K562 (cell line): ENCODE measurements around the gene PTK7. TPM values are rescaled to one million over a fixed set of nuclear protein-coding genes. Genes with fewer than 3 reads are reported as not detected.

Experiments used
- AFF1 ChIP-seq, 2 experiments: fragments of 450-650 bp; IDR thresholded peaks; 2 replicates each; pipeline ENCODE4 v1.6.1; 2018; ENCODE audit warnings: mild to moderate bottlenecking in 2 of 2, low read depth in 1 of 2; ENCODE audit not compliant: partially characterized antibody in 2 of 2
- ARNT ChIP-seq, 2 experiments: fragments of 450-650 bp; IDR thresholded peaks; 2 replicates each; pipeline ENCODE4 v1.6.1; 2016; ENCODE audit warnings: mild to moderate bottlenecking in 1 of 2
- GTF2F1 ChIP-seq: IDR thresholded peaks from 2 replicates; pipeline ENCODE4 v1.6.1; 2011; ENCODE audit warnings: low read depth, low read length, improper control_type of control experiment
- HDAC6 ChIP-seq: IDR thresholded peaks from 2 replicates; pipeline ENCODE4 v1.6.1; 2012; ENCODE audit warnings: low read depth, mild to moderate bottlenecking, control low read depth, inconsistent platforms, low read length, moderate library complexity
- MEF2A ChIP-seq: IDR thresholded peaks from 2 replicates; pipeline ENCODE4 v1.6.1; 2011; ENCODE audit warnings: low read depth, mild to moderate bottlenecking, low read length, moderate library complexity; ENCODE audit not compliant: control insufficient read depth
- NCOA1 ChIP-seq: fragments of 450-650 bp; IDR thresholded peaks from 2 replicates; pipeline ENCODE4 v1.6.1; 2016; ENCODE audit warnings: low read depth
- NCOA4 ChIP-seq: fragments of 450-650 bp; IDR thresholded peaks from 2 replicates; pipeline ENCODE4 v1.6.1; 2018; ENCODE audit warnings: mild to moderate bottlenecking; ENCODE audit not compliant: partially characterized antibody
- NCOR1 ChIP-seq: fragments of 450-650 bp; IDR thresholded peaks from 2 replicates; pipeline ENCODE4 v1.6.1; 2016; ENCODE audit warnings: mild to moderate bottlenecking, moderate library complexity
- PHB2 ChIP-seq: fragments of 450-650 bp; IDR thresholded peaks from 2 replicates; pipeline ENCODE4 v1.6.1; 2017; ENCODE audit warnings: low read depth
- RBM25 ChIP-seq: fragments of 200-400 bp; formaldehyde crosslinking; IDR thresholded peaks from 2 replicates; pipeline ENCODE4 v1.6.1; 2018; ENCODE audit warnings: low read length, low read depth, moderate library complexity; ENCODE audit not compliant: severe bottlenecking
- RBM34 ChIP-seq: fragments of 200-400 bp; formaldehyde crosslinking; IDR thresholded peaks from 2 replicates; pipeline ENCODE4 v1.6.1; 2018; ENCODE audit warnings: low read length, borderline replicate concordance; ENCODE audit not compliant: insufficient read depth
- SETDB1 ChIP-seq: IDR thresholded peaks from one replicate; pipeline ENCODE4 v1.6.1; 2012; ENCODE audit warnings: low read length, control low read depth, inconsistent platforms
- SMC3 ChIP-seq: conservative IDR thresholded peaks from 2 replicates; pipeline ENCODE4 v1.6.1; 2011; ENCODE audit warnings: low read depth, low read length, improper control_type of control experiment; ENCODE audit not compliant: insufficient read depth
- SP2 ChIP-seq: IDR thresholded peaks from 2 replicates; pipeline ENCODE4 v1.6.1; 2011; ENCODE audit warnings: mild to moderate bottlenecking, low read depth, low read length, moderate library complexity; ENCODE audit not compliant: poor library complexity, severe bottlenecking; ENCODE audit errors: extremely low read depth
- TGIF2 ChIP-seq: sonication (generic); formaldehyde crosslinking; IDR thresholded peaks from 2 replicates; pipeline ENCODE4 v1.8.1; 2022; ENCODE audit warnings: mild to moderate bottlenecking, missing genetic modification reagents, moderate library complexity
- THRA ChIP-seq: fragments of 450-650 bp; IDR thresholded peaks from 2 replicates; pipeline ENCODE4 v1.6.1; 2017; ENCODE audit warnings: mild to moderate bottlenecking, moderate library complexity
- ZNF24 ChIP-seq: fragments of 450-650 bp; IDR thresholded peaks from 2 replicates; pipeline ENCODE4 v1.6.1; 2016
- ZNF316 ChIP-seq: fragments of 450-650 bp; IDR thresholded peaks from 2 replicates; pipeline ENCODE4 v1.6.1; 2016
- ZNF324 ChIP-seq: fragments of 250-450 bp; sonication (Bioruptor Pico); IDR thresholded peaks from 2 replicates; pipeline ENCODE4 v1.4.0; 2020; ENCODE audit warnings: mild to moderate bottlenecking
- ZNF696 ChIP-seq: fragments of 250-450 bp; sonication (Bioruptor Pico); conservative IDR thresholded peaks from 2 replicates; pipeline ENCODE4 v1.4.0; 2020; ENCODE audit warnings: mild to moderate bottlenecking, moderate library complexity
- polyA plus RNA-seq, 8 experiments: library from polyadenylated mRNA; depleted of rRNA in 4 of 8; stranded (reverse) in 5 of 8; unstranded in 3 of 8; fragments of >200 nt; fragmentation: Nextera tagmentation in 2 of 8; fragmentation: Illumina TruSeq in 1 of 8; extraction: Ambion mirVana in 2 of 8; extraction: Trizol in 1 of 8; gene quantifications; 2 replicates each; pipeline versions ENCODE4 v1.2.1 to v1.2.3, GENCODE V29; 2011 to 2014; ENCODE audit warnings: inconsistent platforms in 1 of 8, missing spikeins in 1 of 8
- total RNA-seq, 7 experiments: library from RNA; depleted of rRNA in 6 of 7; stranded (reverse); fragments of >200 nt in 6 of 7; fragmentation: Illumina TruSeq in 2 of 7; extraction: Trizol in 2 of 7; gene quantifications; 2 replicates each; pipeline versions ENCODE4 v1.2.1 to v1.2.3, GENCODE V29; 2011 to 2021; ENCODE audit warnings: low replicate concordance in 1 of 7
- TF ChIP-seq, protein P1 (sequence below): fragments of 250-450 bp; sonication (Bioruptor Pico); IDR thresholded peaks from 2 replicates; pipeline ENCODE4 v1.5.0; 2021; ENCODE audit warnings: mild to moderate bottlenecking, moderate library complexity

The PTK7 gene
- total and polyA plus RNA-seq, 9 of the 15 experiments (the other 6 are each of a cell fraction or from before 2014, with no cell fraction given) = 0.20 to 6.8 (median 4.2) TPM

- TF ChIP-seq RBM34 (no peak), TGIF2 (CRISPR knock-in tag) (no peak), NCOA4 (no peak), PHB2 (no peak), GTF2F1 (no peak), HDAC6 (no peak), ARNT (IDR thresholded peaks at IDR 0.05) (no peak), SP2 (no peak), THRA (no peak), SMC3 (no peak), ZNF324 (CRISPR knock-in tag) (no peak), ZNF696 (CRISPR knock-in tag) (no peak), NCOR1 (no peak), ZNF316 (no peak), MEF2A (no peak), ZNF24 (no peak), NCOA1 (no peak), RBM25 (peak; percentile 46), AFF1 (IDR thresholded peaks at IDR 0.05; ENCODE audit: low read depth in 1 of 2, partially characterized antibody in 2 of 2) (no peak), SETDB1 (no peak)
- TF ChIP-seq, protein P1, sequence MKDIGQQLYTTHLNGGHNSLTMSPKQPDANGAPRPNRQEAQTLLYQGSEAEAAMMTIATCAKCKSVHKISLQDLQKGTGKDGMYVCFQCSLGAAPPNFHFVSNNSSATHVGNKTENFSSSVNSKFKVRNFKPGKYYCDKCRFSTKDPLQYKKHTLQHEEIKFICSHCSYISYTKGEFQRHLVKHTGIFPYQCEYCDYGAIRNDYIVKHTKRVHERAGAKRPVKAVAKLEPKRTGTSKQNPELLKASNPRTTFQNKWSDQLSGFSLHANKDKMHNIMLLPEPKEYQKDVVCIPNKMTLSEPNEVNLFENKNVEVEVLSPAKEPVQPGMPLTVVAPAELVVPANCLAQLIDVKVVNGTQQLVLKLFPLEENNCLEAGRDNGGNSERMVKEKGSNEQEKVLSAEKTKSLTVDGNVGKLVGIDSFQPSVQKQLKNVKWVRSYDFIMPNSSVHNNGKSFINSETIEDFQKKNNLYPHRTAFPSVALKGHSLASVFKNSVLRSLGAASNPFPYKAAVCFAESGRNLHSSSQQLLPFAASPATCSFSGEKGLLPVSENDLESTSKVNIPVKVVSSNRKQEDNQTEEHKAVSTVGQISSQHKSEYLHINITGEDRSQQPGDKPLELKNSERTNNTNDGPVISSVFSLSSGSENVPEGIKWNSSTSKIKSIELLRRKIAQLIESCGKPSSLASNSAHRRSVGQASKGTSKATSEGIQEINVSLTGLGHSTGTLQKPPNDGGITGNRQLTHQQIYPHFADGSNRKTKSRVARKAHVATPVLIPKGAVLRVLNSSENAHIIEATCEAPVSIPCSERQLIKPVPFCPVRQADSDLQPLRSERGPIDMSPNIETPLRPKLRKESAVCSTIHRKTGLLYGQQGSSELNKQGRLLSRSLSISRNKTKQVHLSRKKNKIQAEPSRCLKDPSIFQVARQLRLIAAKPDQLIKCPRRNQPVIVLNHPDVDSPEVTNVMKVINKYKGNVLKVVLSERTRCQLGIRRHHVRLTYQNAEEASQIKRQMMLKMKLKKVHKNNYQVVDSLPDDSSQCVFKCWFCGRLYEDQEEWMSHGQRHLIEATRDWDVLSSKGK (CRISPR knock-in tag) = no peak
Measured at GRCh38 chr6:43093436-43094289, 17.5 kb downstream of the PTK7 start (continued).
